GM12878 (cell line): Measurements from ENCODE around the gene HIVEP3. TPM values are rescaled to one million over a fixed set of nuclear protein-coding genes. Genes with fewer than 3 reads are reported as not detected.

Source experiments
- ATAC-seq: fragments of 200-7000 bp; cut with Tn5 transposase; 3 replicates; pipeline ENCODE4 v1.9.1; 2020; ENCODE audit warnings: mild to moderate bottlenecking, moderate library complexity
- BruUV-seq: library from RNA; stranded (reverse); fragments of 400-500 nt; replicated peaks from 2 replicates; lab custom pipeline; 2021; lab: Mats Ljungman, UMichigan
- CTCF ChIA-PET: fragments of 300-600 bp; sonication (Branson Sonifier 250); formaldehyde crosslinking; extraction: SDS; loops from one replicate; lab custom pipeline; 2021; ENCODE audit warnings: inconsistent platforms; lab: Yijun Ruan, JAX
- POLR2A ChIA-PET: fragments of 350-600 bp; formaldehyde crosslinking; extraction: SDS; loops from one replicate; lab custom pipeline; 2021; ENCODE audit warnings: inconsistent platforms; lab: Charles Lee
- RAD21 ChIA-PET: fragments of 300-600 bp; sonication (Branson Sonifier 250); formaldehyde crosslinking; loops from one replicate; lab custom pipeline; 2023; ENCODE audit warnings: antibody characterized with exemption; ENCODE audit not compliant: unreplicated experiment; lab: Charles Lee
- SMC1A ChIA-PET: fragments of 300-600 bp; sonication (Branson Sonifier 250); formaldehyde crosslinking; loops from one replicate; lab custom pipeline; 2023; ENCODE audit not compliant: unreplicated experiment, uncharacterized antibody; lab: Charles Lee
- DNase-seq: peaks from one replicate; pipeline ENCODE4 v3.0.0-alpha.2; 2011; ENCODE audit warnings: low read depth, low spot score
- FAIRE-seq: peaks from 3 replicates; lab custom pipeline; 2011; peaks lifted over from hg19 to GRCh38; lab: Jason Lieb, UNC
- H2AFZ ChIP-seq: 2 replicates; pipeline ENCODE4 v1.6.0; 2011; ENCODE audit warnings: low read depth, low read length, control low read depth; ENCODE audit not compliant: control insufficient read depth
- H3K27ac ChIP-seq: 2 replicates; pipeline ENCODE4 v1.5.1; 2011; ENCODE audit warnings: control low read depth; ENCODE audit not compliant: control insufficient read depth, insufficient read depth
- H3K27me3 ChIP-seq, 2 experiments: replicated peaks in 1 of 2; 2 replicates each; pipeline versions ENCODE4 v1.6.0 to v1.6.1; 2011; ENCODE audit warnings: low read length in 1 of 2; ENCODE audit not compliant: control insufficient read depth in 2 of 2, insufficient read depth in 2 of 2
- H3K36me3 ChIP-seq, 2 experiments: 2 replicates each; pipeline ENCODE4 v1.5.1; 2011; ENCODE audit warnings: low read length in 1 of 2; ENCODE audit not compliant: control insufficient read depth in 2 of 2, insufficient read depth in 2 of 2
- H3K4me1 ChIP-seq: 2 replicates; pipeline ENCODE4 v1.6.1; 2011; ENCODE audit warnings: mild to moderate bottlenecking, low read length, moderate library complexity, mixed read lengths; ENCODE audit not compliant: control insufficient read depth, insufficient read depth
- H3K4me2 ChIP-seq: 2 replicates; pipeline ENCODE4 v1.6.0; 2011; ENCODE audit warnings: control low read depth; ENCODE audit not compliant: control insufficient read depth, insufficient read depth
- H3K4me3 ChIP-seq: fragments of 200-600 bp; sonication (generic); 2 replicates; pipeline ENCODE4 v1.5.1; 2016
- H3K79me2 ChIP-seq: 2 replicates; pipeline ENCODE4 v1.6.0; 2011; ENCODE audit warnings: low read length; ENCODE audit not compliant: control insufficient read depth, insufficient read depth
- H3K9ac ChIP-seq: 2 replicates; pipeline ENCODE4 v1.8.0; 2011; ENCODE audit warnings: low read length, control low read depth, mixed read lengths; ENCODE audit not compliant: control insufficient read depth, insufficient read depth
- H3K9me3 ChIP-seq: replicated peaks from 3 replicates; pipeline ENCODE4 v1.5.1; 2011; ENCODE audit warnings: mild to moderate bottlenecking, low read length; ENCODE audit not compliant: control insufficient read depth, insufficient read depth
- H4K20me1 ChIP-seq: 2 replicates; pipeline ENCODE4 v1.6.0; 2011; ENCODE audit not compliant: control insufficient read depth, insufficient read depth
- IKZF2 ChIP-seq, 2 experiments: fragments of 450-650 bp; IDR thresholded peaks; 2 replicates each; pipeline ENCODE4 v1.6.1; 2017; ENCODE audit warnings: mild to moderate bottlenecking in 2 of 2, moderate library complexity in 2 of 2
- TCF7 ChIP-seq: IDR thresholded peaks from 2 replicates; pipeline ENCODE4 v1.6.1; 2014; ENCODE audit warnings: antibody characterized with exemption, borderline replicate concordance
- ZBTB40 ChIP-seq: fragments of 450-650 bp; IDR thresholded peaks from 2 replicates; pipeline ENCODE4 v1.6.1; 2016; ENCODE audit warnings: mild to moderate bottlenecking, moderate library complexity, borderline replicate concordance
- WGBS: methylation state at CpG from one replicate; pipeline ENCODE4 v1.1.6; 2016; ENCODE audit warnings: low lambda C conversion rate; ENCODE audit not compliant: insufficient replicate concordance, insufficient coverage; ENCODE audit errors: missing lambda C conversion rate; 5-methylcytosine and 5-hydroxymethylcytosine counted together
- in situ Hi-C: fragments of 300-500 bp; cut with MboI; formaldehyde crosslinking; loops from 9 replicates; pipeline ENCODE4 v1.14.3; 2018; ENCODE audit warnings: mixed read lengths
- intact Hi-C: fragments of 100-400 bp; cut with micrococcal nuclease; formaldehyde crosslinking; loops from one replicate; pipeline ENCODE4 v1.14.2; 2022; ENCODE audit not compliant: unreplicated experiment
- polyA plus RNA-seq, 11 experiments: library from polyadenylated mRNA; depleted of rRNA in 4 of 11; unstranded in 6 of 11; stranded (reverse) in 5 of 11; fragments of >200 nt; fragmentation: Nextera tagmentation in 4 of 11; fragmentation: Illumina TruSeq in 1 of 11; extraction: Ambion mirVana in 4 of 11; extraction: Trizol in 1 of 11; gene quantifications; 1 replicate in 1 of 11; 2 replicates in 10 of 11; pipeline versions ENCODE4 v1.2.1 to v1.2.3, GENCODE V29; 2011 to 2016; ENCODE audit warnings: inconsistent platforms in 2 of 11, missing spikeins in 2 of 11, low read depth in 1 of 11
- total RNA-seq, 4 experiments: library from RNA; depleted of rRNA in 3 of 4; stranded (reverse); fragments of >200 nt in 3 of 4; fragmentation: Illumina TruSeq in 1 of 4; extraction: Trizol in 1 of 4; gene quantifications; 2 replicates each; pipeline versions ENCODE4 v1.2.1 to v1.2.3, GENCODE V29; 2013 to 2021

The HIVEP3 gene
- total and polyA plus RNA-seq, 10 of the 15 experiments (the other 5 are each of a cell fraction or from before 2014, with no cell fraction given) = 1.8 to 13.6 (median 3.8) TPM

DNA sequence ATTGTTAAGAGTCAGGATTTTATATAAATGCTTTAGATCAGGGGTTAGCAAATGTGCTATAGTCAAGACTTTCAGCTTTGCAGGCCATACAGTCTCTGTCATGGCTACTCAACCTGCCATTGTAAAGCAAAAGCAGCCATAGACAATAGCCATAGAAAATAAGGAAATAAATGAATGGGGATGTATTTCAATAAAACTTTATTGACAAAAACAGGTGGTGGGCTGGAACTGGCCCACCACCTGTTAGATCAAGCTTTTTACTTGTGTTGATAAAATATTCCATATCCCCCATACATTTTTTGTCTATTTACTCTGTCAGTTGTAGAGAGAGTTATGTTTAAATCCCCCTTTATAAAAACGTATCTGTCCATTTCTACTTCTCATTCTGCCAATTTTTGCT is 98.9 kb downstream of the HIVEP3 start:
- intact Hi-C loops = loop anchor here (10.0 kb wide), 1 partner anchor 325 kb away; no protein-coding TSS in a partner anchor
- ATAC-seq (no peak), FAIRE-seq (no peak)

More for the DNA sequence above, 98.9 kb downstream of the HIVEP3 start:
- Histone ChIP-seq H3K4me3 (no peak overlapping the region), H3K27me3 (no peaks in the 10 kb centered on the region), H3K9me3 (no peaks in the 10 kb centered on the region), H3K4me2 (no peak overlapping the region), H3K9ac (no peak overlapping the region), H3K27ac (no peak overlapping the region), H2AFZ (no peak overlapping the region), H3K79me2 (no peaks in the 10 kb centered on the region), H3K36me3 (no peaks in the 10 kb centered on the region)
- SMC1A ChIA-PET = interaction anchor here (0.7 to 1.6 kb wide), 7 partner anchors 21 to 246 kb away, joined by 3 to 5 read pairs (median 3); no protein-coding TSS in a partner anchor
- no peak for DNase-seq
- in situ Hi-C loops = no loop called here
- POLR2A ChIA-PET = no interaction called here
- 0% methylated on average over 1 of the region's 1 CpG for WGBS
- RAD21 ChIA-PET = interaction anchor here (0.7 to 1.0 kb wide), 2 partner anchors 16 to 49 kb away, joined by 3 read pairs; no protein-coding TSS in a partner anchor
- no TSS peak for BruUV-seq
- no peak for TF ChIP-seq TCF7
- TF ChIP-seq IKZF2 (IDR thresholded peaks at IDR 0.05) = no peak
- peak; percentile 89 for TF ChIP-seq ZBTB40
- TF ChIP-seq, all 136 proteins: peak for 1
- H3K4me1 ChIP-seq = peaks cover 5% of the 10 kb centered on the region; the same call in 1 of the 2 replicates
- no peaks in the 10 kb centered on the region for H4K20me1 ChIP-seq
- CTCF ChIA-PET = interaction anchor here (0.7 to 2.1 kb wide), 4 partner anchors 8 to 354 kb away, joined by 3 to 9 read pairs (median 4); no protein-coding TSS in a partner anchor
